Stimulated activated CD4-positive, alpha-beta T cell treated with anti-CD3 and anti-CD28 coated beads, Interleukin-2, amount 100 ng/mL, for 48 hours (primary cell): ENCODE results near the gene CYB5R4.
"Not testable (repeated sequence)": the region's sequence is repeated elsewhere in the genome, so short reads cannot be mapped to it uniquely, and the experiment has no call there.

Source experiments
- DNase-seq, 2 donors: peaks; one replicate each; pipeline ENCODE4 v3.0.0-alpha.2; 2020

CYB5R4 gene

DNA sequence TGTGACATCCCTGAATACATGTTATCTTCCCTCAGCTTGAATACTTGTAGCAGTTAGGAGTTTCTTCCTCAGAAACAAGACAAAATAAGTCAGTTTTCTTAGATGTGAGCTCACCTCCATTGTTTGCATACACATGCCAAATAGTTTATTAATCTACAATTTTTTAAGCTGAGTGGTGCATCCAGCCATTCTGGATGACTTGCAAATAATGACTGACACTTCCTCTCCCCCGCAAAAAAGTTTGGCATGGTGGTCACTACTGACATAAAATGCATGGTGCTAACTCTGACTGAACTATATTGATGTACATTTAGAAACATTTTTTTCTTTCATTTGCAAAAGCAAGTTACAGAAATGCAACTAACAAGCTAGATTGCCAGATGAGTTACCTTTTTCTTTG lies 55.5 kb downstream of the CYB5R4 start:
- DNase-seq = no peak

DNA sequence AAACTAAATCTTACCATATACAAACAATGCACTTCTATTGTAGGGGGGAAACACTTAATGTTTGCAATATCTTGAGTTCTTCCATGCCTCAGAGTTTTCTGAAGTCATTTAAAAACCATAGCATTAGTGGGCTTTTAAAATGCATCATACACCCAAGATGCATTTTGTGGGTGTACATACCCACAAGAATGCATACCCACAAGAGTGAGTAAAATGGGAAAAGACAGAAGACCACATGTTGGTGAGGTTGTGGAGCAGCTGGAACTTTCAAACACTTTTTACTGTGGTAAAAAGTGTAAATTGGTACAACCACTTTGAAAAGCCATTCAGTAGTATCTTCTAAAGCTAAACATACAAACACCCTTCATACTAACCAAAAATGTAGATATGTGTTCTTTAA lies 57.5 kb downstream of the CYB5R4 start:
- no peak for DNase-seq

DNA sequence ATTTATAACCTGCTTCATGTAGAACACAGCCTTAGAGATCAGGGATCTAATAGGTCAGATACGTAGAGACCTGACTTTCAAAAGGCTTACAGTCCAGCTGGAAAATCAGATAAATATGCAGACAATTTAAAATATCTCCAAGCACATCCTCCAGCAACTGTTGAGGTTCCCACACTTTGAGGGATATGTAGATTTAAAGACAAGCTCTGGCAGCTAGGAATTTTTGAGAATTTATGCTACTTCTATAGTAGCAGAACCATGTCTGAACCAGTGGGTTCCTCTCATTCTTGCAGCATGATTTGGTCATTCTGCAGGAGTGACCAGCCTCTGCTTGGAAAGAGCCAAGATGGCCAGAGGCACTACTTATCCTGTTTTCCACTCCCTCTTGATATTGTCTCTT lies 60.5 kb downstream of the CYB5R4 start:
- DNase-seq = no peak

DNA sequence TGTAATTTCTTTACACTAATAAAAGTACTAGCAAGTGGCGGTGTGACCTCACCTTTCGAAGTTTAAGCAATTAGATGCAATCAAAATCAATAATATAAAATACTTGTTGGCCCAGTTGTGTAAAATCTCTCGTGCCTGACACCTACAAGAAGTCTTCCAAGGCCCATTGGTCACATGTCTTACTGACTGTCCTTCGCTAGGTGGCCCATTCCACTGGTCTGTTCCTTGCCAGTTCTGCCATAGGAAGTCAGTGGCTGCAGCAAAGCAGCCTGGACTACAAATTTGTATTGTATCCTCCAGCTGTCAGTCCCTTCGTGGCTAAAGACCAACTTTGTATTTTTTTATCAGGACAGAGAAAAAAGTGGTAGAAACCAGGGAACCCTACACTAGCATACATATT lies 61.8 kb downstream of the CYB5R4 start:
- DNase-seq = no peak

DNA sequence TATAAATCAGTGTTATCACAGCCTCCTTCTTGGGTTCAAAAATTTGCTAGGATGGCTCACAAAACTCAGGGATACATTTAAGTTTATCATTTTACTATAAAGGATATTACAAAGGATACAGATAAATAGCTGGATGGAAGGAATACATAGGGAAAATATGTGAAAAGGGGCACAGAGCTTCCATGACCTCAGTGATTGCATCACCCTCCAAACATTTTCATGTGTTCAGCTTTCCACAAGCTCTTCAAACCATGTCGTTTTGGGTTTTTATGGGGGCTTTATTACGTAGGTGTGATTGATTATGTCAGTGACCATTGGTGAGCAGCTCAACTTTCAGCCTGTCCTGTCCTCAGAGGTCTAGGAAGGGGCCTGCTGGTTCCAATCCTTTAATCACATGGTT lies 68.0 kb downstream of the CYB5R4 start:
- no peak for DNase-seq

DNA sequence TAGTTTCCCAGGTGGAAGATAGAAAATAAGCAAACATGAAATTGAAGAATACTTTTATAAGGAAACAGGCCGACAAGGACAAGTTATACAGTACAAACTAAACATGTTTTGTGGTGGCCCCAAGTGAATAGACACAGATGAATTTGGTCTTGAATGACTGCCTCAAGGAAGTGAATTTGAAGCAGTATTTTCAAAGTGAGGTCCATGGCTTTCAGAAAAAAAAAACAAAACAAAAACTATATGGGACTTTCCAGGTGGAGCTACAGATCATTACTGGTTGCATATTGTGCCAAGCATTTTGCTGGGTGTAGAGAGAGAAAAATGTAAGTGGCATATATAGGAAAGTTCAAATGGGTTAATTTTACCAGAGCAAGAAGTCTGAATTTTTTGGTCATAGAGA lies 68.8 kb downstream of the CYB5R4 start:
- DNase-seq = no peak

DNA sequence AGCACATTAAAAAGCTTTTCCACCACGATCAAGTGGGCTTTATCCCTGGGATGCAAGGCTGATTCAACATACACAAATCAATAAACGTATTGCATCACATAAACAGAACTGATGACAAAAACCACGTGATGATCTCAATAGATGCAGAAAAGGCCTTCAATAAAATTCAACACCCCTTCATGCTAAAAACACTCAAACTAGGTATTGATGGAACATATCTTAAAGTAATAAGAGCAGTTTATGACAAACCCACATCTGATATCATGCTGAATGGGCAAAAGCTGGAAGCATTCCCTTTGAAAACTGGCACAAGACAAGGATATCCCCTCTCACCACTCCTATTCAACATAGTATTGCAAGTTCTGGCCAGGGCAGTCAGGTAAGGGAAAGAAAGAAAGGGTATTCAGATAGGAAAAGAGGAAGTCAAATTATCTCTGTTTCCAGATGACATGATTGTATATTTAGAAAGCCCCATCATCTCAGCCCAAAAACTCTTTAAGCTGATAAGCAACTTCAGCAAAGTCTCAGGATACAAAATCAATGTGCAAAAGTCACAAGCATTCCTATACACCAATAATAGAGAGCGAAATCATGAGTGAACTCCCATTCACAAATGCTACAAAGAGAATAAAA lies 86.8 kb downstream of the CYB5R4 start:
- DNase-seq = not testable (repeated sequence)

DNA sequence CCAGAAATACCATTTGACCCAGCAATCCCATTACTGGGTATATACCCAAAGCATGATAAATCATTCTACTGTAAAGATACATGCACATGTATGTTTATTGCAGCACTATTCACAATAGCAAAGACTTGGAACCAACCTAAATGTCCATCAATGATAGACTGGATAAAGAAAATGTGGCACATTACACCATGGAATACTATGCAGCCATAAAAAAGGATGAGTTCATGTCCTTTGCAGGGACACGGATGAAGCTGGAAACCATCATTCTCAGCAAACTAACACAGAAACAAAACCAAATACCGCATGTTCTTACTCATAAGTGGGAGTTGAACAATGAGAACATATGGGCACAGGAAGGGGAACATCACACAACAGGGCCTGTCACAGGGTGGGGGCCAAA lies 88.5 kb downstream of the CYB5R4 start:
- not testable (repeated sequence) for DNase-seq

DNA sequence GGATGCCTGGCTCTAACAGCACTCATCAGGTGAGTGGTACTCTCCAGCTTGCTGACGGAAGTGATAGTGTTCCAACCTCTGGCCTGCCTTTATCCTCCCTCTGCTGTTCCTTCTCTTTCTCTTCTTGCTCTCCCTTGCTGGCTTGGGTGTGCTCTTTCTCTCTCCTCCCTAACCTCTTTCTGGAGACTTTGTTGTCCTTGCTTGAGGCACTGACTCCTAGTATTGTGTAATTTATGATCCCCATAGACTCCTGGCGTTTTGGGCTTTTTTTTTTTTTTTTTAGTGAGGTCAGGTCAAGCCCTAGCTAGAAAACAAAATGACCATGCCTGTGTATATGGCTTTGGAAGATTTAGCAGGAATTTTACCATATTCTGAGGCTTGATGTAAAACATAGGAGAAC lies 89.4 kb downstream of the CYB5R4 start:
- no peak for DNase-seq

DNA sequence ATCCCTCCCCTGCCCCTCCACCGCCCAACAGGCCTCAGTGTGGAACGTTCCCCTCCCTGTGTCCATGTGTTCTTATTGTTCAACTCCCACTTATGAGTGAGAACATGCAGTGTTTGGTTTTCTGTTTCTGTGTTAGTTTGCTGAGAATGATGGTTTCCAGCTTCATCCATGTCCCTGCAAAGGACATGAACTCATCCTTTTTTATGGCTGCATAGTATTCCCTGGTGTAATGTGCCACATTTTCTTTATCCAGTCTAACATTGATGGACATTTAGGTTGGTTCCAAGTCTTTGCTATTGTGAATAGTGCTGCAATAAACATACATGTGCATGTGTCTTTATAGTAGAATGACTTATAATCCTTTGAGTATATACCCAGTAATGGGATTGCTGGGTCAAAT lies 91.9 kb downstream of the CYB5R4 start:
- DNase-seq = not testable (repeated sequence)

DNA sequence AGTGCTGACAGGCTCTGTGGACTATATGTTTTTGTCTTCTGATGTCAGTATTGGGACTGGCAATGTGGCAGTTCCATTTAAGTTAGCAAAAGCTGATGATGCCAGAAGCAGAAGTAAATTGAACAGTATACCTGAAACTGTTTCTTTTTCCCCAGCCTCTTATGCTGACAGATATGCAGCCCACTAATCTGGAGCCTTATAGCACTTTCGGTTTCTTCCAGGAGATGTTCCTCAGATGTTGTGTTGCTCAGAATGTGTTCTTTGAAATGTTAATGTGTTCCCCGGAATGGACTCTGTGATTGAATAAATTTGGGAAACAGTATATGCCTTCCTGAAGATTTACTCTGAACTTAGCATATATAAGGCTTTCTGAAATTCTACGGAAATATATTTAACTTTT lies 93.3 kb downstream of the CYB5R4 start:
- DNase-seq = no peak

DNA sequence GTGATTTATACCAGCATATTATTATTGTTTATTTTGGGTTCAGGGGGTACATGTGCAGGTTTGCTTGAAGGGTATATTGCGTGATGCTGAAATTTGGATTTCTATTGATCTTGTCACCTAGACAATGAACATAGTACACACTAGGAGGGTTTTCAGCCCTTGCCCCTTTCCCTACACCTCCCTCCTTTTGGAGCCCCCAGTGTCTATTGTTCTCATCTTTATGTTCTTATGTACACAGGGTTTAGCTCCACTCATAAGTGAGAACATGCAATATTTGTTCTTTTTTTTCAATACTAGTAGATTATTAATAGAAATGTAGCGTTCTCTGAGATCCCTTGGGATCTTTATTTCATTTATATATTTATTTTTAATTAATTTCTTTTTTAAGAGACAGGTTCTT lies 94.9 kb downstream of the CYB5R4 start:
- no peak for DNase-seq

DNA sequence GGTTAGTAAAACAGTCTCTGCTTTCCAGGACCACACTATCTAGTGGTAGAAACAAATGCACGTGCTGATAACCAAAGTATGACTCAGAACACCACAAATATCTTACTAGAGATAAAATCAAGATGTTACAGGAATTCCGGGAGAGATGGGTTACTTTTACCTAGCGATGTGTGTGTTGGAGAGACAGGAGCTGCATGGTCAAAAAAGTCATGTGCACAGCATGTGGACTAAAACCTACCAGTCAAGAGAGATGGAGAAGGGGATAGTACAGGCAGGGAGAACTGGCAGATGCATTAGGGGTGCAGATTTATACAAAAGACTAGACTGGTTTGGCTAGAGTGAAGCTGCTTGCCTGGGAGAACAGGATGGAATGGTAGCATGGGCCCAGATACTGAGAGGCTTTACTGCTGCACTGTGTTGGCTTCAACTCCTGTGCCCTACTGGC lies 98.8 kb downstream of the CYB5R4 start:
- no peak for DNase-seq

DNA sequence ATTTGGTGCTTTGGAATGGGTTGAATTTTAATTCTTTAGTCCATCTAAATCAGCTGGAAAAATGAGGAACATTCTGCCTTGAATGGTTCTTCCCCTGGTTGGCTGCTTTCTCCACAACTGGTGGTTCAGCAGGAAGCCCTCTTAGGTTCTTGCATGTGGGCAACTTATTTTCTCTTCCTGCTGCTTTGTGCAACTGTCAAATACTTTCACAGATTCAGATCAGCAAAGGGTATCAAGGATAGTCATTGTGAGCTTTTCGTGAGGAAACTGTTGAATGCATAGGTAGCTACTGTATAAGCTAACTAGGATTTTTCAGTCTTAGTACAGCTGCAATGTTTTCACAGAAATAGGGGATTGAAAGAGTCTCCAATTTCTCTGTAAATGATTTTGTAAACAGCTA lies 101.2 kb downstream of the CYB5R4 start:
- DNase-seq = no peak

DNA sequence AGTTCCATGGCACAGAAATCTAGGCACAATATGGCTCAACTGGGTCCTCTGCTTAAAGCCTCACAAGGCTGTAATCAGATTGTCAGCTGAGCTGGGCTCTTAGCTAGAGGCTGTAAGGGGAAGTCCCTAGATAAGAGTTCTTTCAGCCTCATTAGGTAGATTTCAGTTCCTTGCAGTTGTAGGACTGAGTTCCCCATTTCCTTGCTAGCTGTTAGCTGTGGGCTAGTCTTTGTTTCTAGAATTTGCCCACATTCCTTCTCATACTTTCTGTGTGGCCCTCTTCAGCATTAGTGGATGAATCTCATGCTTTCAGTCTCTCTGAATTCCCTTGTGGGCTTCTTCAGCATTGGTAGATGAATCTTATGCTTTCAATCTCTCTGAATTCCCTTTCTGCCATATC lies 103.1 kb downstream of the CYB5R4 start:
- no peak for DNase-seq

DNA sequence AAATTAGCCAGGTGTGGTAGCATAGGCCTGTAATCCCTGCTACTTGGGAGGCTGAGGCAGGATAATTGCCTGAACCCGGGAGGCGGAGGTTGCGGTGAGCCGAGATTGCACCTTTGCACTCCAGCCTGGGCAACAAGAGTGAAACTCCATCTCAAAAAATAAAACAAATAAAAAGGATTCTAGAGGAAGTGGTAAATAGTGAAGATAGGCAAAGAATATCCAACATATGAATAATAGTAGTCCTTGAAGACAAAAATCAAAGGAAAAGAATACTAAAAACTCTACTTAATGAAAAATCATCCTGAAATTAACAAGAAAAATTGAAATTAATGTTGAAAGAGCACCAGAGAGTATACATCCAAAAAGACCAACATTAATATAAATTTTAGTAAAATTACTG lies 107.0 kb downstream of the CYB5R4 start:
- DNase-seq = no peak

DNA sequence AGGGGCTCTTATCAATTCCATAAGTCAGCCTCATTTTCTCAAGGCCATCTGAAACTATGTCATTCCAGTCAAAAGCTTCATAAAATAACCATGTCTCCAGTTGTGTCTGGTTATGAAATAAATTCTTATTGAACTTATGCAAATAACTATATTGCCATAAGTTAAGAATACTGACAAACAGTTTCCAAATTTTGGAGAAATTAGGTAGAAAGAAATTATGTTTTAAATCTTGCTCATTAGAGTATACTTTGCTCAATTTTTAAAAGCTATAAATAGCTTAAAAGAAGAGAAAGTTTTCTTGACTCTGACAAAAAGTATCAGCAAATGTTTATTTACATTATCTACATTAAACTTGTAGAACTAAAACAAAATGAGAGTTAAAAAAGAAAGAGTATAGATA lies 111.1 kb downstream of the CYB5R4 start:
- DNase-seq = no peak

DNA sequence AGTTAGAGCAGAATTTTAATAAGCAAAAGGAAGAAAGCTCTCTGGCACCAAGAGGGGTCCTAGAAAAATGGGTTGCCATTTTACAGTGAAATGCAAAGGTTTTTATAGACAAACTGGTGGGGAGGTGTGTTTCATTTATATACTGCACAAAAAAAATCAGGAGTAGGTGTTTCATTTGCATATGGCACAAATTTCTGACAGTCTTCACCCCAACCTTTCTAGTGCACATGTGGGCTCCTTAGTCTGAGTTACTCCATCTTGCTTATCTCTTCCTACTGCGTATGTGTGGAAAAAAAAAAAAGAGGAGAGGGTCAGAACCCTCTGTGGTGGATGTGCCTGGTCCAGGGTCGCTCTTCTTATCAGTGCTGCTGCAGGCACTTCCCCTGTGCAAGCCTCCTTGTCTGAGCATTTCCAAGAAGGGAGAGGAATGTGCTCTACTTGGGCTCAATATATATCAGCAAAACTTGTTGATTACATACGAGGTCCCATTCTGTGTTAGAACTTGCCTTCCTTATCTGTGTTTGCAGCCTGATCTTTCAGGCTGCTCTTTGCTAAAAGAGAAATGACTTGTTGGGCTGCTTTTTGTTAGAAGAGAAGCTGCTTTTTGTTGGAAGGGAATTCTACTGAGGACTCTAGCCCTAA lies 115.0 kb downstream of the CYB5R4 start:
- no peak for DNase-seq

DNA sequence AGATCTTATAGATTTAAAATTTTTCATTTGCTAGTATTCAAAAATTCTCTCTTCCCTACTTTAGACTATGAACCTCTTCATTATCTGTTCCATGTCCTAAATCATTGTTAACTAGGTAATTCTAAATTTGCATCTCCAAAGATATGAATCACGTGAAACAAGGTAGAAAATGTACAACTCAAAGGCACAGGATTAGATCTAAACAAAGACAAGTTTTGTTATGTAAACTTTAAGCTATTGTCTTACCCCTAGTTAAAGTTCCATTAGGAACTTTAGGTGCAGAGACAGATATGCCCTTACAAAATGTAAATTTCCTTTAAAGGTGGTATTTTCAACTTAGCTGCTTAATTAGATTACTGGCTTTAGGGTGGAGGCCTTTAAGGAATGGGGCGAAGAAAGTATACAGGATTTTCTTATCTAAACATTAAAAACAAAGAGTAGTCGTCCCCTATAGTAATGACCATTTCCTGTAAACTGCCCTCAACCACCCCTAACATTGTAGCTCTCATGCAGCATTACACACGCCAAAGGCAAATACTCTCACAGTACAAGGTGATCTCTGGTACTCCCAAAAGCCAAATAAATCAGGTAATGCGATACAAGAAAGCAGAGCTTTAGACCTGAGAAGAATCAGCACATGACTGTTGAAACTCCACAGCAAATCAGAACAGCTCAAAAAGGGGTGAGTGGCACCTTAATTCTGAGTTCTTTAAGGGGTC lies 116.7 kb downstream of the CYB5R4 start:
- no peak for DNase-seq

DNA sequence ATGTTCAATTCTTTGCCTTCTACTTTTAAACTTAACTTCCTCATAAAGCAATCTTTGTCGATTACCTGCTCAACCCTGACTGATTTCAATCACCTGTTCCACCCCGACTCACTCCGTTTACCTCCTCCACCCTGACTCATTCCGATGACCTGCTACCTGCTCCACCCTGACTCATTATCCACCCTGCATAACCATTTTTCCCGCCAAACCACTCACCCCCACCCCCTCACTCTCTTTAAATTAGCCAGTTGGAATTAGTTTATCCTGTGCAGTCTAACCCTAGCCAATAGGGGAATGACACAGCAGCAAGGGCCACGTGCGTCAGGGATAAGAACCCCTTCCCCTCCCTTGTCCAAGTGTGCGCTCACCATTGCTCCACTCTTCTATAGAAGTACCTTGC lies 117.4 kb downstream of the CYB5R4 start:
- no peak for DNase-seq

DNA sequence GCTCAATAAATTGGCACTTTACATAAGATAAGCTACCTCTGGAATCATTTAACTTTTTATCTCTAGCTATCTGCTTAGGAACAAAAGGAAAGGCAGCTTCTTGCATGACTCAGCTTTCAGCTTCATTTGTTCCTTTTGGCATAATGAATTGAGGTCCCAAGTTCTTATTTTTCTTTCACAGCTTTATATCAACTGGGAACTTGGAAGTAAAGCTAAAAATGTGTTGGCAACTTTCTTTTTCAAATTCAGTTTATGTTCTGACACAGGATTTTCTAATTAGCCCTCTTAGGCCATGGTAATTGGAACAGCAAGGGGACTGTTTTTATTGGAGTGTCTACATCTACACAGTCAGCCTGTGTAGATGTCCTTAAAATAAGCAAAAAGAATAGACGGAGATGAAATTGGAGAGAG lies 118.8 kb downstream of the CYB5R4 start:
- no peak for DNase-seq

DNA sequence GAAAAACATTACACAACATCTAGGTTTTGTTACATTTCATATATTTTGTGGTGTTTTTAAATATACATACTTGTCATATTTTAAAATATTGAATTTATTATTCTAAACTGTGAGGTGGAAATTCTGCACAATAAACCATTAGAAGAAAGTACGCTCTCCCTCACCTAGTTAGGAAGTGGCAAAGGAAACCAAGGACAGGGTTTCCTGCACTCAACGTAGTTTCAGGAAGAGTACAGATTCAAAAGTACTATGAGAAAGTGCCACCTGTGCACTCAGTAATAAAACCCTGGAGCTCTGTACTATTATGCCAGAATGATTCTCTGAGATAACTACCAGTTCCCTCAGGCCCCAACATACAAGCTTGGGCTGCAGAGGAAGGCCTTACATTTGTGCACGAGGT lies 119.5 kb downstream of the CYB5R4 start:
- DNase-seq = no peak

DNA sequence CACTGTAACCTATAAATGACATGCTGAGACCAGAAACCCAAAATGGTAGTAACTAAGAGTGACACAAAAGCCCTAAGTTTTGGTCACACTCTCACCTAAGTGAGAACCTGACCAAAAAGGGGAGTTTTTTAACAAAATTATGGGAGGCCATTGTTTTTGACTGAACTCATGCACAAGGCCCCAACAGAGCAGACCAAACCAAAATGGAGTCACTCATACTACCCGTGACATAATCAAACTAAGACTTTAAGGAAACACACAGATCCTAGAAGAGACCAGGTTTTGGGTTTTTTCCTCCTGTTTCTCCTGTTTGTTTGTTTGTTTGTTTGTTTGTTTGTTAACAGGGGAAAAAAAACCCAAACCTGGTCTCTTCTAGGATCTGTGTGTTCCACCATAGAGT lies 124.9 kb downstream of the CYB5R4 start:
- no peak for DNase-seq

DNA sequence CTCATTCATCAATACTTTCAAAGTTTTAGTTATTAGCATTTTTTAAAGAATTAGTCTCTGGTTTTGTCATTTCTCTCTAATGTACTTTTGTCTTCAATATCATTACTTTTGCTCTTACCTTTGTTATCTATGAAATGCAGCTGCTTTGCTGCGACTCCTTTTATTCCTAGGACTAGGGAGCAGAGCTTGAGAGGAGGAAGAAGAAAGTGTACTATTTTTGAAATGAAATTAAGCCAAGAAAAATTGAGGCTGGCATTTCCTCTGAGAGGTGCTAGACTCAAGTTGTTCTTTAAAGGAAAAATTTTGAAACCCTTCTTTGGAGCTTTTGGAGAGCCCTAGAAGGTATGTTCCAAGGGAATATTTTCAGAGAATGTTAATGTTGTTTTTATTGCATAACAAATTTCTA lies 125.8 kb downstream of the CYB5R4 start:
- no peak for DNase-seq

DNA sequence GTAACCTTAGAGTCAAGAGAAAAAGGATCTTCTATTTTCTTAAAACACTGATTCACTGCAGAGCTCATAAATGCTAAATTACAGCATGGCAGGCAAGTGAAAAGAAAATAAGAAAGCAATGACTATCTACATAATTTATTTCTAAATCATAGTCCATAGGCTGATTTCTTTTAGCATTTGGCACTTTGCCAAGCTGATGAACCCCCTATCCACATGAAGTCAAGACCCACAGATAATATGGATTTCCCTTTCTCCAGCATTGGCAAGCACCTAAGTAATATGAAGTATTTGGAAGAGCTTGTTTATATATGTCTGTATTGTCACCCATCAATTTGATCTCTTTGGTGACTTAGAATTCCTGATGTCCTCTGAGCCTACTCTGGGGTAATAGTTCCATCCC lies 126.2 kb downstream of the CYB5R4 start:
- no peak for DNase-seq
